NCI-H524 (cell line): ENCODE data around the gene NF2.

ENCODE experiments used
- DNase-seq, 2 experiments: peaks; one replicate each; lab custom pipeline; 2025; lab: John Stamatoyannopoulos, UW

The NF2 gene

DNA sequence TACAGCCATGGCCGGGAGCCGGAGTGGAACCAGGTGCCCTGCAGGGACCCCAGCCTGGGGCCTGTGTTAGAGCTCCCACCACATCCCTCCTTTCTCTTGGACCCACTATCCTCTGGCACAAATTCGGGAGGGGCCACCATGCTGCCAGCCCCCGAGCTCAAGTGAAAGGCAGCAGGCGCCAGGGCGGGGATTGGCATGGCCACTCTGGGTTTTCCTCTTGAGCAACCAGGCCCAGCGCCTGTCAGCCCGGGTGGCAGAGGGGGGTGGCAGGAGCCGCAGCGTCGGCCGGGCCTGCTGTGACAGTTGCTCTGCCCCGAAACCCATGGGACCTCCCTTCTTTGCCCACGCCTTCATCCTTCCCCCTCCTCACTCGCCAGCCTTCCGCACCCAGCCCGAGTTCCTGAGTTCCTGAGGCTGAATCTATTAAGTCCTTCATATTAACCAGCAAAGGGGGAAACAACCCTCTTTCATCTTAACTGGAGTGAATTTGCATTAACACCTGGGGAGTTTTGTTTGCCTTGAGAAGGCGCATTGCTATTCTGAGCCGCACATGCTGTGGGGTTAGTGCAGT is 99.6 kb downstream of the NF2 start:
- DNase-seq: peak in 1 of 2 experiments; percentile 59

DNA sequence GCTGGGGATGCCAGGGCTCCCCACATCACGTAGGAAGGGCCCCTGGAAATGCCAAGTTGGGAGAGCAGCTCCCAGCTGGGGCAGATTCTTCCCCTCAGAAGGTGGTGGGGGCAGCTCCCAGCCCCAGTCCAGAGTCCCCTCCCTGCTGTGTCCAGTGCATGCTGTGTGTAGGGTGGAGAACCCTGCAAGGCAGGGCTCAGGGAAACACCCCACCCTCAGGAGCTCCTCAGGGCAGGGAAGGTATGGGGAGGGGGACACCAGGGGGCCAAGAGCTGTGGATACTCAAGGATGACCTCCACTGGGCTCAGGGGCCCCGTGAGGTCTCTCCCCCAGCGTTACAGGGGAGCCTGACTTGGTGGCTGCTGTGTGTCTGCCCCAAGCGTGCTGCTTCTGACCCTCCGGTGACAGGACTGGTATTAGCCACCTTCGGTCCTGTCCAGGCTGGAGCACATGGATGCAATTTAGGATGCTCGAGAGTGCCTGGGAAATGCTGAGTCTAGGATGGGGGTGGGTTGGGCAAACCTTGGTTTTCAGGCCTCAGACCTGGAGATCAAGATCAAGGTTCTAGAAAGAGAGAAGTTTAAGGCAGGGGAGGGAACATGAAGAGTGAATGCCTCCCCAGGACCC is 100.2 kb downstream of the NF2 start:
- DNase-seq: no peak

DNA sequence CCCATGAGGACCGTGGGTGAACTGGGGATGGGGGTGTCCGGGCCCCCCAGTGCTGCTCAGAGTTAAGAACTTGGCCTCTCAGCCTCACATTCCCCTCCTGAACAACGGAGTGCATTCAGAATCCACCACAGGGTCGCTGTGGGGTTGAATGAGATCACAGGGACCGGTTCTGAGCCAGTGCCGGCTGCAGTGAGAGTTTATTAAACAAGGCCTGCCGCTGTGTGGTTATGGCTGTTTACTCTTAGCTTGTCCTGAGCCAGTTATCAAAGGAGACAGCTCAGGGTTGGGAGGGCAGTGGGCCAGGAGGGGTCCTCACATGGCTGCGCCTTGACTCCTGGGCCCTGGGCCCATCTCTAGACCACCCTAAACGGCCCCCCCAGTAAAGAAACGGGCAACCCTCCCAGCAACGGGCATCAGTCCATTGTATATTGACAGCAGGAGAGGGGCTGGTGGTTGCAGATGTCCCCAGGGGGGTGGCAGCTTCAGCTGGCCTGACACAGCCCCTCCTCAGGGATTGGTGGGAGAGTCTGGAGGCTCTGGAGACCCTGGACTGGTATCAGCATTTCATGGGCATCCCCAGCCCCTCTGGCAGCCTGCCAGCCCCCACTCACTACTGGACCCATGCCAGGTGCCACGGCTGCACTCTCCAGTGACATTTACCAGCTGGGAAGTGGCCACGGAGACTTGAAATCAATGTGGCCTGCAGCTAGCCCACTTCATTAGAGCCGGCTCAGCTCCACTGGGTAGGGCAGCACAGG is 101.3 kb downstream of the NF2 start:
- DNase-seq: peak in 1 of 2 experiments; percentile 47

DNA sequence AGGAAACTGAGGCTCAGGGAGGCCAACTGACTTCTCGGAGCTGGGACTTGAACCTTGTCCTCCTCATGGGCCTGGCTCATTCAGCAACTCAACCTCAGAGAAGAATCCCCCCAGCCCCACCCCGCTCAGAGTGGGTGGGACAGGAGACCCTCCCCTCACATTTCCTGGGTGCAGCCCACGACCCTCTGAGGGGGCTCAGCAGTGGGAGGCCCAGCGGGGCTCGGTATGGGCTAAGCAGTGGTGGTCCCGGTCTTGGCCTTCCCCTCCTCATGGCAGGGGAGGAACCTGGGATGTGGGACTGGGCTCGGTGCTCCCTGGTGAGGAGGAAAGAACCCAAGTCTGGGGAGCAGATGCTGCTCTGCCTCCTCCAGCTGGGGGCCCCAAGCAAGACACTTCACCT is 102.2 kb downstream of the NF2 start:
- DNase-seq: no peak

DNA sequence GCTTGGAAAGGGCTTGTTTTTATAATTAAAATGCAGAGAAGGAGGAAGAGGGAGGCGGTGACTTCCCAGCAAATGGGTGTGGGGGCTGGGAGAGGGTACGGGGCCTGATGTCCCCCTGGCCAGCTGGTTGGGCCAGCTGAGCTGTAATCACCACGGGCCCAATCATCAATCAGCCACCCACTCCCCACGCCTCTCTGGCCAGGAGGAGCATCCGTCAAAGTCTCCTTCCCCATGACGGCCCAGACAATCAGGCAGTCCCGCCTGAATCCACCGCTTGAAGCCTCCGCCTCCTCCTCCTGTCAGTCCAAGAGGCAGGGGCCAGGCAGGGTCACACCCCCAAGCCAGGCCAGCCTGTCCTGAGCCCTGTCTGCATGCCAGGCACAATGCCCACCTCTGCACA is 103.1 kb downstream of the NF2 start:
- peak in 1 of 2 experiments; percentile 69 for DNase-seq

DNA sequence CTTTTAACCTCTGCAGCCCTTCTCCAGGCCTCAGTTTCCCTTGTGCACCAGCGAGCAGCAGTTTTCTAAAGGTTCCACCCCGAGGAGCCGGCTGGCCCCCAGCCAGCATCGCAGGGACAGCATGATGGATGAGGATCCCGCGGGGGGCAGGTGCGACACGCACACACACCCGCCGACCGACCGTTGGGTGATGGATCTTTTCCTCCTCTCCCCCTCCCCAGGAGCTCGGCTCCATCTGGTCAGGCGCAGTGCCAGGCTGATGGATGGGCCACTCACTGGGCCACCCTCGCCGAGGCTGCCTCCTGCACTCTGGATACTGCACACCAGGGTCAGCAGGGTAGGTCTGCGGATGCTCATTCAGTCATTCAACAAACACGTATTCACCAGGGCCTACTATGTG is 103.6 kb downstream of the NF2 start:
- peak; percentile 47 to 86 for DNase-seq

DNA sequence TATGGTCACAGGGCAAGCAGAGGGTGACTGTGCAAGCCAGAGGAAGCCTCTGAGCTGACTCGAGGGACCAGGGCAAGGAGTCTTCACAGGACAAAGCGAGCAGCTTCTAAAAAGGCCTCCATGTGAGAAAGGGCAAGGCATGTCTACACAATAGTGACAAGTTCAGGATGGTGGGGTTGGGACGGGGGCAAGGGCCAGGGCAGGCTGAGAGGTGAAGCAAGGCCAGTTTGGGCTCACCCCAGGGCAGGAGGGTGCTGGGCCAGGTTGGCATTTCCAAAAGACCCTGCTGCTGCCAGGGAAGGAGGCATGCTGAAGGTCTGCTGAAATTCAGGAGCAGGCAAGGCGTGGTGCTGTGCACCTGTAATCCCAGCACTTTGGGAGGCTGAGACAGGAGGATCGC is 104.0 kb downstream of the NF2 start:
- no peak for DNase-seq

DNA sequence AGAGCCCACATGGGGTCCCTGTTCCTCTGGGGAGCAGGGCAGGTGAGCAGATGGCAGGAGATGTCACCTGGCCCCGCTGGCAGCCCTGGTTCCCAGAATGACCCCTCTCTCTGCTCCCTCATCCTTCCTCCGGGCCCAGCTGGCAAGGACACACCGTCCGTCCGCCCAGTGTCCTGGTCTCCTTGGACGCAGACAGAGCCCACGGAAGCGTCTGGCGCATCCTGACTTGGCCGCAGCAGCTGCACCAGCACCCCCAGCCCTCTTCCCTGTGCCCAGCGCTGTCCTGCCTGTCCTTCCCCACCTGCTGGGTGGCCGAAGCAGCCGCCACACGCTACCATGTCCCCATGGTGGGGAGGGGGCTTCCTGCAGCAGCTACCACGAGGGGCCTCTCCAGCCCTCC is 106.8 kb downstream of the NF2 start:
- DNase-seq: no peak

DNA sequence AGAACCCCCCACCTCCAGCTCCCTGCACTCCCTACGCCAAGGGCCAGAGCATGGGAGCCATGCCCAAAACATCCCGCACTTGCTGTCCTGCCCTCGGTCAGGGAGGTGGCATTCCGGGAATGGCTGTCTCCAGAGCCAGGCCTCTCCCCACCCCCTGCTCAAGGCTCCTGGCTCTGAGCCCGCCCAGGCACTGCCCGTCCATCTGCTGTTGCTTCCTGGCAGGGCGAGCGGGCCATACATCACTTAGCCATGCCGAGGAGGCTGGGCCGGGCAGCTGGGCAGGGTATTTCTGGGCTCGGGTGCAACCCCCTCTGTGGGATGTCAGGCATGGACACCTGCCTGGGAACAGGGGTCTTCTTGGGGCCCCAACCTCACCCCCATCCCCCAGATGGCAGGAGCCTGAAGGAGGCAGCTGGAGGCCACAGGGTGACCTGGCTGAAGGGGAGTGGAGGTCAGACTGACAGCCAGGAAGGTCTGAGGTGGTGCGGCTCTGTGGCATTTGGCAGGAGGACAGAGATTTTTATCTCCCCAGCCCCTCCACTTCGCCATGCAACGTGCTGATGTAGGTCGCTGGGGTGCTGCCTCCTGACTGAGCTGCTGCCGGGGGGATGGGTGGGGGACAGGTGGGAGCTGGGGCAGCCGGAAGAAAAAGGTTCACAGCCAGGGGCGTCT is 107.6 kb downstream of the NF2 start:
- DNase-seq: peak; percentile 76 to 87

DNA sequence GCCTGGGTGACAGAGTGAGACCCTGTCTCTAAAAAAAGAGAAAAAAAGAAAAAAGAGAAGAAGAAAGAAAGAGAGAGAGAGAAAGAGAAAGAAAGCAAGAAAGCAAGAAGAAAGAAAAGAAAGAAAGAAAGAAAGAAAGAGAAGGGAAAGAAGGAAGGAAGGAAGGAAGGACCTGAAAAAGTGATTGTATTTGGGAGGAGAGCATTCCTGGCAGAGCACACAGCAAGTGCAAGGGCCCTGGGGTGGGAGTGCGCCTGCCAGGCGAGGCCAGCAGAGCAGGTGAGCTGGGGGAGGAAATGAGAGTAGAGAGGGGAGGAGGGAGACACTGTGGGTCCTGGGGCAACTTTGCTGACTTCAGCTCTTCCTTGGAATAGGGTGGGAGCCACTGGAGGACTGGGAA is 108.7 kb downstream of the NF2 start:
- no peak for DNase-seq

DNA sequence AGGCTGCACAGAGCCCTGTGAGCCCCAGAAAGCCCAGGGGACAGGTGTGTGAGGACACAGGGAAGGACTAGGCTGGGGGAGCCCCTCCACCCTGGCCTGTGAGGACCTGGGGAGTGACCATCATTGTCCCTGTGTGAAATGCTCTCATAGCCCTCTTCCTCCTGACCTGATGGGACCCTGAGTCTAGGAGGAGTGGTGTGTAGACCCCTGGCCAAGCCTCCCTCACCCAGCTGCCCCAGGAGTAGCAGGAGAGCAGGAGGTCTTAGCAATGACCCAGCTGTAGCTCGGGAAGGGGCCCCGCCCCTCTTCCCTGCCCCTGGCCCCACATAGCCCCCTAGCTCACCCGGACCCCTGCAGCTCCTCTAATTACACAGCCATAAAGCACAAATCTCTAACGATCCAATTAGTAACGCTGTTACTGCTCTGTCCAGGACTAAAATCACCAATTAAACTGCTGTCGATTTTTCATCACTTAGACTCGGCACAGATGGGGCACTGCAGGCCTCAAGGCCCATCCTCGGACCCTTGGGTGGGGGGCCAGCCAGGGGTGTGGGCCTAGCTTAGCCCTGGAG is 109.8 kb downstream of the NF2 start:
- DNase-seq: peak; percentile 36 to 63

DNA sequence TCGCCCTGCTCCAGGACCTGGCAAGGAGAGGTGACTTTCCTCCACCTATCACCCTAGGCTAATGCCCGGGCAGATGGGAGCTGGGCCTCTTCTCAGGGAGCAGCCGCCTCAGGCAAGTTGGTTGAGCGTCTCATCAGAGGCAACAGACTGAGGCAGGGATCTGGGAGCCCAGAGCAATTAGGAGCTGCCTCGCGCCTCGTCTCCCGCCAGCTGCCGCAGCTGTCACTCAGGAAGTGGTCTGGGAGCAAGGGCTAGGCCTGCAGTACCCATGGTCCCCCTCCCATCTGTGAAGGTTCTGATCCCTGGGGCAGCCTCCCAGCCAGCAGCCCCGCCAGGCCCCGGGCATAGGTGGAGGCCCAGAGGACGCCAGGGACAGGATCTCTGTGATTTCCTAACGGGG is 111.8 kb downstream of the NF2 start:
- DNase-seq: peak; percentile 96 to 98

DNA sequence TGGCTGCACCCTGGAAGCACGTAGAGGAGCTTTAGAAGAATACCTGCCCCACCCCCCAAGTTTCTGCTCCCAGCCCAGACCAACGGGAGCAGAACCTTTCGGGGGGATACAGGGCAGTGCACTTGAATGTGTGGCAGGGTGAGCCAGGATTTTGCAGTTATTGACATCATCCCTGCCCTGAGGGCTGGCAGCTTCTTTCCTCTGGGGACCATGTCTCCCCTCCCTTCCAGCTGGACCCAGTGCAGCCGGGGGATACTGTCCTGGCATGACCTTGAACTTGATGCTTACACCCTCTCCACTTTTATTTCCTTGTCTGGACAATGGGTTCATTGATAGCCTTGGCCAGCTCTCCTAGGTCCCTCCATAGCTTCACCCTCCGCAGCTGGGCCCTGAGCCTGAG is 112.3 kb downstream of the NF2 start:
- peak in 1 of 2 experiments; percentile 58 for DNase-seq

DNA sequence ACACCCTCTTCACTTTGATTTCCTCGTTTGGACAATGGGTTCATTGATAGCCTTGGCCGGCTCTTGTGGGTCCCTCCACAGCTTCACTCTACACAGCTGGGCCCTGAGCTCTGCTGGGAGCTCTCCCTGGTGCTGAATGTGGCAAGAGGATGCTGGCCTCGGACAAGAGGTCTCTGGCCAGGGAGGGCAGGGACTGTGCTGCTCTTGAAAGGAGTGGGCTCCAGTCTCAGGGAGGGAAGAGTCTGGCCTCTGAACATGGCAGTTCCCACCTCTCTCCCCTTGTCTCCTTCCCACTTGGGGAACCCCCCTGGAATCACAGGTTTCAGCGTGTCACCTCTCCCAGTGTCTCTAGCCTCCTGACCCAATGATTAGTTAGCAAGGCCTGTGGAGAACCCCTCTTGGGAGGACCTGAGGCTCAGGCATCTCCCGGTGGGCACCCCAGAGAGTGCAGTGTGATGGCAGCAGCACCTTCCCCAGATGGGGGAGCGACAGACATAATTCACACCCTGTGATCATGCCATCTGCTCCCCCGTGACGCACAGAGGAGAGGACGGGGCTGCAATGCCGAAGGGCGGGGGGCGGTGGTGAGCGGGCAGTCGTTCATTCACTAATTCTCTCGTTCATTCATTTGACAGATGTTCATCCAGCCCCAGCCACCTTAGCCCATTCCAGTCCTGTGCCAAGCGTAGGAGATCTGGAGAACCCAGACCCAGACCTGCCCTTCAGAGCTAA is 113.5 kb downstream of the NF2 start:
- DNase-seq: peak; percentile 91 to 96

DNA sequence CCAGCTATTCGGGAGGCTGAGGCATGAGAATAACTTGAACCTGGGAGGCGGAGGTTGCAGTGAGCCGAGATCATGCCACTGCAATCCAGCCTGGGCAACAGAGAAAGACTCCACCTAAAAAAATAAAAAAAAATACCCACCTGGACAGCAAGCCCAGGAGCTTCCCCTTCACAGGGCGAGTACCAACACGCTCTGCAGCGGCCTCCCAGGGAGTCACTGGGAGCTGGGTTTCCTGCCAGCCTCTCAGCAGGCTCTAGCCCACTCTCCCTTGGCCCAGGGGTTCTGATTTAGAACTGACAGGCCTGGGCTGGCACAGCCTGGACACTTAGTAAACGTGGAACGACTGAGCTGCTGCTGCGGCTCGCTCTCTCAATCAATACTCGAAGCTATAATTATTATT is 114.4 kb downstream of the NF2 start:
- DNase-seq: peak in 1 of 2 experiments; percentile 68

DNA sequence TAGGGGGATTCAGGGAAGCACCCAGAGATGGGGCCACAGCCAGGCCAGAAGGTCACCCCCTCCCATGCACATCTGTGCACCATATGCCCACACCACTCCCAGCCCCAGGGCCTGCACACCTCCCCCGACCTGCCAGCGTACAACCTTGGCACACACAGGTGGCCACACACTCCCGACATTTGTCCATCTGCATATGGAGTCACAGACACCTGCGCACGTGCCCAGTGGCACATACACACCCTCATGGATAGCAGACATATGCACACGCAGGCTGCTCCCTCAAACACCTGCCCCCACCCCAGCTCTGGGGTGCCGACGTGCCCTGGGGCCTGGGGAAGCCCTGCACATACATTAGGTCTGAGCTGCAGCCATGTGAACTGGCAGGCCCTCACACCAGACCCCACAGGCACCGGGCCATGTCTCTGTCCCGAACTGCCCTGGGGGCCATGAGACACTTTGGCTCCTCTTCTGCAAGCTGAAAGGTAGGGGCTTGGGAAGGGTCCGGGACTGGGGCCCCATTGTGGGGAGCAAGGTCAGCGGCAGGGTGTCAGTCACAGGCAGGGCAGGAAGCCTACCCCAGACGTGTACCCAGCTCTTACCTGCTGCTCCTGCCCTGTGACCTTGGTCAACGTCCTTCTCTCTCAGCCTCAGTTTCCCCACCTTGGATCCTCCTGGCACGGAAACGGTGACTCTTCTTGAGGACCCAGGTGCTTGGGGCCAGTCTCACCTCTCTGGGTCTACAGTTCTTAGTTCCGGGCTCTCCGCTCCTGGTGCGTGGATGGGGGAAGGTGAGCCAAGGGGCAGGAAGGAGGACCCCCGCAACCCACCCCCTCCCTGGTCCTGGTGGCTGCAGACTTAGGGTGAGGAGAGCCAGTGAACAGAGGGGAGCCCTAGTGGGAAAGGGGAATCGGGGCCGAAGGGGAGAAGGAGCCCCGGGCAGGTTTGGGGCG is 115.8 kb downstream of the NF2 start:
- peak in 1 of 2 experiments; percentile 88 for DNase-seq

DNA sequence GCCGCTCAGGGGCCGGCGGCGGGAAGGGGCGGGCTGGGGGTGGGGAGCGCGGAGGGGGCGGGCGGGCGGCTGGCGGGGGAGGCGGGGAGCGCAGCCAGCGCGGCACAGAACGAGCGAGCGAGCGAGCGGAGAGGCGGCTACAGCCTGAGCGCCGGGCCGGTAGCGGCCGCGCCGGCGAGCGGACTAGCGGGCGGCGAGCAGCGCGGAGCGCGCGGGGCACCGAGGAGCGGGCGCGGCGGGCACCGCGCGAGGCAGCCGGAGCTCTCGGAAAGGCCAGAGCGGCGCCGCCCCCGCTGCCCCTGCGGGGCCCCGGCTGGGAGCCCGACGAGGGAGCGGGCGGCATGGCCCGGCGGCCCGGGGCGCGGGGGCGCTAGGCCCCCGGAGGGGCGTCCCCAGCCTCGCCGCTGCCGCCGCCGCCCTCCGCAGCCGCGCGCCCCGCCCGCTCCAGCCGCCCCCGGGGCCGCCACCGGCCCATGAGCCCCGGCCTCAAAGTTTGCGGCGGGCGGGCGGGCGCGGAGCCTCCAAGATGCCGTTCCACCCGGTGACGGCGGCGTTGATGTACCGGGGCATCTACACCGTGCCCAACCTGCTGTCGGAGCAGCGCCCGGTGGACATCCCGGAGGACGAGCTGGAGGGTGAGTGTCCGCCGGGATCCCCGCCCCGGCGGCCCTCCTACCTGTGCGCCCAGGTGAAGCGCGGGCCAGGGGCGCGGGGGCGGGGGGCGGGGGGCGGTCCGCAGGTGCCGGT is 116.6 kb downstream of the NF2 start, which contains the start of gene CABP7:
CABP7 (plus strand) TSS at position 105 of the 747 bp plus-strand sequence; CDS start at position 527, 422 bp downstream.
- no peak for DNase-seq

DNA sequence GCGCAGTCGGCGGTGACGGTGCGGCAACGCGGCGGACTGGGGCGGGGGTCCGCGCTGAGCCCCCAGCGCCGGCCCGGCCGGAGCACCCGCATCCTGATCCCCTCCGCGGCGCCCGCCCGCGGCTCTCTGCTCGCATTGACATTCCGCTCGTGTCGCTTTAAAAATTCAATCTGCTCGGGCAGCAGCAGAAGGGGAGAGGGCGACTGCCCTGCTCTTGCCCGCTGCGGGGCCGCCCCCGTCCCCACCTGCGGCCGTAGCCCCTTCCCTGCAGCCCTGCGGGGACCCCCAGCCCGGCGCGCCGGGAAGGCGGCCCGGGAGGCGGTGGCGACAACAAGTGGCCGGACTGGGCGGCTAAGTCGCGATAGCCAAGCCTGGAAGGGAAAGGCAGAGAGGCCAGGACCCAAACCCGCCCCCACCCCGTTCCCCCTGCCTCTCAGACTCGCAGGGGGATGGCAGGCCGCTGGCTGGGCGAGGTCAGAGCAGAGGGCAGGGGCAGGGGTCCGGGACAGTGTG is 117.4 kb downstream of the NF2 start:
- DNase-seq: no peak

DNA sequence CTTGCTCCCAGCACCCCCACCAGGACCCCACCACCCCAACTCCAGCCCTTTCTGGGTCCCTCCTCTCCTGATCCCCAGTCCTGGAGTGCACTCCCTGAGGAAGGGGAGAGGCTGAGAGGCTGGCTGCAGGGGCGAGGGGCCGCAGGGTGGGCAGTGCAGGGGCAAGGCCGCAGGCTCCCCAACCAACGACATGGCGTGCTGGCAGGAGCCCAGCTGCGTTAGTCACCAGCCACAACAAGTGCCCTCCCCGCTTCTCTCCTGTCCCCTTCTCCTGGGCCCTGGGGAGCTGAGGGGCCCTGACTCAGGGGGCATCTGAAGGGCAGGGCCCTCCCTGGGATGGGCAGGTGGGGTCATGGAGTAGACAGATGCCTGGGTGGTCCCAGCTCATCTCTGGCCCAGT is 118.7 kb downstream of the NF2 start:
- DNase-seq: no peak
